Measurements from ENCODE around the gene GOSR1.
"Not testable (repeated sequence)": the region's sequence is repeated elsewhere in the genome, so short reads cannot be mapped to it uniquely, and the experiment has no call there.

The GOSR1 gene

DNA sequence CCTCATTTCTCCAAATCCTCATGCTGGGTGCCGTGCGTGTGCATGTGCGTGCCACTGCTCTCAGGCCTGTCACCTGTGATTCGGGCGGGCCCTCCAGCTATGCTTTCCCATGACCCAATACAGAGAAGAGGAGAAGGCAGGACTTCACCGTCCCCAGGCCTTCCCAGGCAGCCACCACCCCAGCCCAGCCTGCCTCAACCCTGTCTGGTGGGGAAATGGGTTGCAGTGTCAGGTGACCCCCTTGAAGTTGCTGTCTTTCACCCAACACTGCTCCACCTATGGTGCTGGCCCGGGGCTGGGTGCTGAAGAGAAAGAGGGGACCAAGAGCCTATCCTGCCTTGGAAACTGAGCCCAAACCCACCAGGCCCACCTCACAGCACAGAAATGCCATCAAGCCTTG, 94.7 kb downstream of the GOSR1 start:
- H3K27ac ChIP-seq: no peak overlapping the region
- TF ChIP-seq, protein P1, sequence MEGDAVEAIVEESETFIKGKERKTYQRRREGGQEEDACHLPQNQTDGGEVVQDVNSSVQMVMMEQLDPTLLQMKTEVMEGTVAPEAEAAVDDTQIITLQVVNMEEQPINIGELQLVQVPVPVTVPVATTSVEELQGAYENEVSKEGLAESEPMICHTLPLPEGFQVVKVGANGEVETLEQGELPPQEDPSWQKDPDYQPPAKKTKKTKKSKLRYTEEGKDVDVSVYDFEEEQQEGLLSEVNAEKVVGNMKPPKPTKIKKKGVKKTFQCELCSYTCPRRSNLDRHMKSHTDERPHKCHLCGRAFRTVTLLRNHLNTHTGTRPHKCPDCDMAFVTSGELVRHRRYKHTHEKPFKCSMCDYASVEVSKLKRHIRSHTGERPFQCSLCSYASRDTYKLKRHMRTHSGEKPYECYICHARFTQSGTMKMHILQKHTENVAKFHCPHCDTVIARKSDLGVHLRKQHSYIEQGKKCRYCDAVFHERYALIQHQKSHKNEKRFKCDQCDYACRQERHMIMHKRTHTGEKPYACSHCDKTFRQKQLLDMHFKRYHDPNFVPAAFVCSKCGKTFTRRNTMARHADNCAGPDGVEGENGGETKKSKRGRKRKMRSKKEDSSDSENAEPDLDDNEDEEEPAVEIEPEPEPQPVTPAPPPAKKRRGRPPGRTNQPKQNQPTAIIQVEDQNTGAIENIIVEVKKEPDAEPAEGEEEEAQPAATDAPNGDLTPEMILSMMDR (conservative IDR thresholded peaks at IDR 0.05): no peak

DNA sequence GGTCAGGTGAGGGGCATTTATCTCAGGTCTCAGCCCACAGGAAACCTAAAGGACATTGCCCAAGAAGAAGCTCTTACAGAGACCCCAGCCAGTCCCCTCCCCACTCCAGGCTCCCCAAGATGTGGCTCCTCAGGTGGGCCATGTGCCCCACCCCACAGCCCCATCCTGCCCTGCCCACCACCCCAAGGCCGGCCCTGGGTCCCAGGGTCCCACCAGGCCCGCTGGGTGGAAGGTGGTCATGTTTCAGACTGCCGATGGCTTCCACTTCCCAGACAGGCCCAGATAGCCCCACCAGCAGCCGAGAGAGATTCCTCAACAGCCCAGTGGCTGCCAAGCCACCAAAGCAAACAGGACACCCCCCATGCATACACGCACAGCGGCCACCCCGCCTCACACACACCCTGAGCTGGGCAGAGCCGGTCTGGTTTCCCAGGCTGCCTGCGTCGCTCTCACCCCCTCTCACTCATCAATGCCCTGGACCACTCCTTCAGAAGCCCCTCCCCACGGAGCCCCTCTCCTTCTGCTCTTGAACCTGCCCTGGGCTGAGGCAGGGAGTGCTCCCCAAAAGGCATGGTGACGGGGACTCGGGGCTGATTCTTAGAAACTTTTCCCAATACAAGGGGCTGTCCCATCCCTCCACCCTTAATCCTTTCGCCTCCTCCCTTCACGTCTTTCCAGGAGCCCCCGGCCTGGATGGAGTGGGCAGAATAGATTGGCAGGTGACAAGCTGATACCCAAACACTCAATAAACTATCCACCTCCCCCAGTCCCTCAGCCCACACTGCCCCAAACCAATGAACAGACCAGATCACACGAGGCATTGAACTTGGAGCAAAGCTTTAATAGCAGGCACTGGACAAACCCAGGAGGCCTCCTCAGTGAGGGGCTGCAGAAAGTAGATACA, 95.7 kb downstream of the GOSR1 start:
- not testable (repeated sequence) for H3K27ac ChIP-seq

DNA sequence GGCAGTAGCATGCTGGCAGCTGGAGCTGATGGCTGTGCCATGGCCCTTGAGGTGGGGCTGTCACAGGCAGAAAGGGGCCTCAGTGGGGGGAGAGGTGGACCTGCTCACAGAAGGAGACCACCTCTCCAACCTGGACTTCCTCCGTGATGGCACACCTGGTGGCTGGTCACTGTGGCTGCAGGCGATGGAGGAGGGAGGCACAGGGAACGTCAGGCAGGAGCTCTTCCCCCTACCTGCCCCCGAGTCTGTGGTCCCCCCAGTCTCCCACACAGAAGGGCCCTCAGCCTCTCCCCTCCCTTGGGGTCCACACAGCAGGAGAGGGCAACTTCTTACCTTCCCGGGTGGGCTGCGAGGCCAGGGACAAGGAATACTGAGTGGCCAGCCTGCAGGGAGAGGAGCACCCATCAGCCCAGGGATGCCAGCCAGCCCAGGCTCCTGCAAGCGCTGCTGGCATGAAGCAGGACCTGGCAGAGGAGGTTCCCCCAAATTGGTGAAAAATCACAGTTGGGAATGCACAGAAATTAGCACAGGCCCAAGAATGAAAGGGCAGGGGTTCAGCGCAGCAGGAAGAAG, 96.5 kb downstream of the GOSR1 start:
- TF ChIP-seq, protein P1 (conservative IDR thresholded peaks at IDR 0.05): no peak
- no peak overlapping the region for H3K27ac ChIP-seq

DNA sequence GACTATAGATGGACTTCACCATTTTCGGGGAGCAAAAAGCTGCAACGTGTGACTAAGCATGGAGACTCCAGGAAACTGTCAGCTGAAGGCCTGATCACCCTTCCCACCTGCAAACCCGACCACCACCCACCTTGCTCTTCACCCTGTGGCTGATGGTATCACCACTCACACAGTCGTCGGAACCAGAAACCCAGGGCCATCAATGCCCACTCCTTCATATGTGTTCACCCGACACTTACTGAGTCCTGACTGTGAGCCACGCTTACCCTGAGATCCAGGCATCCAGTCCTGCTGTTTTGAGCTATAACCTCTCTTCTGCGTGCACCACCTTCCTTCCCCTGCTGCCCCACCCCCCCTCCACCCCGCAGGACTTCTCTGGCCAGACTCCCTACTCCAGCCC, 97.1 kb downstream of the GOSR1 start:
- not testable (repeated sequence) for H3K27ac ChIP-seq

DNA sequence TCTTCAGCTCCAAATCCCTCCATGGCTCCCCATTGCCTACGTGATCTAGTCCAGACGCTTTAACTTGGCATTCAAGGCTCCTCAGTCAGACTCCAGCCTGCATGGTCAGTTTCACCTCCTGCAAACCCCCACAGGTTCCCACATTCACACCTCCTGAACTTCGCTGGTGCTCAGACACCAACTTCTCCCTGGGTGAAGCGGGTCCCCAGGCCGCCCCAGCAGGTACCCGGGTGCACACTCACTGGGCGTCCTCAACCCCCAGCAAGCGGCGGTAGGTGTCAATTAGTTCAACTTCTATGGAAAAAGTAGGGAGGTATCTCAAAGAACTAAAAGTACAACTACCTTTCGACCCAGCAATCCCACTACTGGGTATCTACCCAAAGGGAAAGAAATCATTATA, 97.6 kb downstream of the GOSR1 start:
- H3K27ac ChIP-seq: not testable (repeated sequence)

DNA sequence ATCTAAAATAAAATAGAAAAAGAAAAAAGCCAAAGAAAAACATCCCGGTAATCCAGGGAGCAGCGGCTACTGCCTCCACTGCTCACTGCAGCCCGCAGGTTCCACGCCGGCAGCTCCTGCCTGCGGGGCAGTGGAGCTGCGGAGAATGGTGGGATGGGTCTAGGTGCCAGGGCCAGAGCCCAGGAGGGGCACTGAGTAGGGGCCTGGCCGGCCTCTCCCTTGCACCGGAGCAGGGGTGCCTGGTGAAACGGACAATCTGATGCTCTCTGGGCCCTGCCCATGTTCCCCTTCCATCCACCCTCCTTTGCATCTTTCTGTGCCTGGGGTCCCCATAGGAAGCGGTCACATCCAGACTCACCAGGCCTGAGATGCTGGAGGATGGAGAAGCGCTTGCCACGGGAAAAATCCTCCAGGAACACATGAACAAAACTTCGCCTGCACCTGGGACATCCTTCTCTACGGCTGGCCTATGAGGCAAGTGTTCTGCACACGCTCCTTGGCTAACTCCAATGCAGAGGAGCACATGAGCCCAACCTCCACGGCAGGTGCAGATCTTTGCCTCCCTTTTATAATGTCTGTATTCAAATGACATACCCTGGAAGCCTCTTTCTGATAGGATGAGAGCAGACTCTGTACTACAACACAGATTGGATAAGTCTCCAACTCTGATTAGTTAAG, 98.6 kb downstream of the GOSR1 start:
- H3K27ac ChIP-seq: not testable (repeated sequence)

DNA sequence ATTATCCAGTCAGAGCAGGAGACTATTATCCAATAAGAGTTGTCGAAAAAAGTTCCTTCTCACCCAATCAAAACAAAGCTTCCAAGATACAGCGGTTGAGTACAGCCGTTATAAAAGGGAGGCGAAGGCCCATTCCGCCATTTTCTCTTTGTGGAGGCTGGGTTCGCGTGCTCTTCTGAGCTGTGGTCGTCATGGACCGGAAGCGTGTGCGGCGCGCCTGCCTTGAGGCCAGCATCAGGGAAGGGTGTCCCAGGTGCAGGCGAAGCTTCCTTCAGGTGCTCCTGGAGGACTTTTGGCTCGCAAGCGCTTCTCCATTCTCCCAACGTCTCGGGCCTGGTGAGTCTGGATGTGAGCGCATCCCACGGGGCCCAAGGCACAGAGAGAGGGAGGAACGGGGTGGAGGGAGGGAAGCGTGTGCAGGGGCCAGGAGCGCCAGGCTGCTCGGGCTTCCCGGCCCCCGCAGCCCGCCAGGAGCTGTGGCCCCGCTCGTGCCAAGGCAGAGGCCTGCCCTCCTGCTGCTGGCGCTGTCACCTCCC, 99.2 kb downstream of the GOSR1 start:
- TF ChIP-seq, protein P1 (conservative IDR thresholded peaks at IDR 0.05): no peak
- no peak overlapping the region for H3K27ac ChIP-seq
